ENCODE data around the gene DBN1.

The DBN1 gene

GRCh38 chr5:177469750-177470525 is 3.5 kb downstream of the DBN1 start:
- Histone ChIP-seq H3K4me1 (ENCODE audit: insufficient read depth, low read length) (peaks cover 24% of the 10 kb centered on the region), H3K79me2 (ENCODE audit: insufficient read depth, low read length) (peaks cover 34% of the 10 kb centered on the region), H2AFZ (ENCODE audit: low read depth, low read length) (no peak overlapping the region), H3K9me3 (ENCODE audit: insufficient read depth, low read length, severe bottlenecking) (no peaks in the 10 kb centered on the region), H4K20me1 (ENCODE audit: insufficient read depth, low read length) (peaks cover 57% of the 10 kb centered on the region), H3K27me3 (ENCODE audit: insufficient read depth, low read length, poor library complexity) (peaks cover 5% of the 10 kb centered on the region), H3K9ac (ENCODE audit: low read depth, low read length) (no peak overlapping the region), H3K36me3 (ENCODE audit: insufficient read depth, low read length) (peaks cover 62% of the 10 kb centered on the region), H3K27ac (ENCODE audit: low read length) (no peak overlapping the region), H3K4me2 (ENCODE audit: insufficient read depth, low read length) (no peak overlapping the region), H3K4me3 (ENCODE audit: low read depth in 1 of 2, low read length in 2 of 2) (no peak overlapping the region)
- TF ChIP-seq EZH2 (IDR thresholded peaks at IDR 0.05; ENCODE audit: borderline replicate concordance, low read depth, low read length, severe bottlenecking) (no peak), CTCF (IDR thresholded peaks at IDR 0.05; ENCODE audit: borderline replicate concordance, extremely low read depth, low read length, poor library complexity, severe bottlenecking) (no peak)
- no peak for DNase-seq
- no peak for ATAC-seq (ENCODE audit: insufficient read depth, low read depth)

DNA sequence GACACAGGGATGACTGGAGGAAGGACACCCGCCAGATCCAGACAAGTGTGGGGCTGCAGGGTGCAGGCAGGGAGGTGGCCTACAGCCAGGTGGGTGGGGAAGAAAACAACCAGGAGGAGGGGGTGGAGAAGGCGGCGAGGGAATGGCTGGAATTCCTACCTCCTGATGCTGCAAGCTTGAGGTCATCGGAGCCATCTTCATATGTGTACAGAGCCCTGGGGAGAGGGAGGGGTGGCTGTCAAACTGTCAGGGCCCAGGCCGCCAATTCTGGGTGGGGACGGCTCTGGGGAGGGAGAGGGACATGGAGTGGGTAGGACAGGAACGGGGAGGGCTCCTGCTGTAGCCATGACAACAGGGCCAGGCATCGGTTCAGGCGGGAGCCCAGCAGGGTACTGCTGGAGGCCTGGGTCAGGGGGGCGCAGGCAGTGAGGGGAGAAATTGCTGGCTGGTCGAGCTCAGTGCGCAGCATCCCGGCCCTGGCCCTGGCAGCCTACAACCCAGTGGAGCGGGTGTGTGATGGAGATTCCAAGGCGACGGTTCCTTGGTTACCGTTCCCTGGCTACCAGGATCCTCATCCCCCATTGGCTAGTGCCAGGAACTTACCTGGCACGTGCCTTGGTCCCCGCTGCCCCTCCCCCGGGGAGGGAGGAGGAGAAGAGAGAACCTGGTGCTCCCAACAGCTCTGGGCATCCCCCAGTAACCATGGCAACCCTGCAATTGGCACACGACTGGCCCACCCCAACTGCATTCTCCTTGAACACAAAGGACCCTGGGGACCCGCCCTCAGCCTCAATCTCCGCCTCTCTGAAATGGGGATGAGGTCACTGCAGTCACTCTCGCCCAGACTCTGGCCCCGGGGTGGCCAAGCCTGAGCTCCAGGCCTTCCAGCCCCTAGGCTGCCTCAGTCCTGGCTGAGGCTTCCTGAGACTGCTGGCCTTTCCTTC is 4.5 kb downstream of the DBN1 start:
- Histone ChIP-seq H3K4me2 (ENCODE audit: insufficient read depth, low read length) (no peak overlapping the region), H3K27me3 (ENCODE audit: insufficient read depth, low read length, poor library complexity) (peaks cover under 1% of the 10 kb centered on the region), H3K27ac (ENCODE audit: low read length) (no peak overlapping the region), H3K4me1 (ENCODE audit: insufficient read depth, low read length) (peaks cover 22% of the 10 kb centered on the region), H3K36me3 (ENCODE audit: insufficient read depth, low read length) (peaks cover 62% of the 10 kb centered on the region), H3K9me3 (ENCODE audit: insufficient read depth, low read length, severe bottlenecking) (no peaks in the 10 kb centered on the region), H2AFZ (ENCODE audit: low read depth, low read length) (no peak overlapping the region), H3K4me3 (ENCODE audit: low read depth in 1 of 2, low read length in 2 of 2) (no peak overlapping the region), H3K9ac (ENCODE audit: low read depth, low read length) (no peak overlapping the region), H3K79me2 (ENCODE audit: insufficient read depth, low read length) (peaks cover 34% of the 10 kb centered on the region), H4K20me1 (ENCODE audit: insufficient read depth, low read length) (peaks cover 47% of the 10 kb centered on the region)
- DNase-seq (no peak), ATAC-seq (ENCODE audit: insufficient read depth, low read depth) (no peak)
- no peak for TF ChIP-seq EZH2 (IDR thresholded peaks at IDR 0.05; ENCODE audit: borderline replicate concordance, low read depth, low read length, severe bottlenecking)
- no peak for TF ChIP-seq CTCF (IDR thresholded peaks at IDR 0.05; ENCODE audit: borderline replicate concordance, extremely low read depth, low read length, poor library complexity, severe bottlenecking)

DNA sequence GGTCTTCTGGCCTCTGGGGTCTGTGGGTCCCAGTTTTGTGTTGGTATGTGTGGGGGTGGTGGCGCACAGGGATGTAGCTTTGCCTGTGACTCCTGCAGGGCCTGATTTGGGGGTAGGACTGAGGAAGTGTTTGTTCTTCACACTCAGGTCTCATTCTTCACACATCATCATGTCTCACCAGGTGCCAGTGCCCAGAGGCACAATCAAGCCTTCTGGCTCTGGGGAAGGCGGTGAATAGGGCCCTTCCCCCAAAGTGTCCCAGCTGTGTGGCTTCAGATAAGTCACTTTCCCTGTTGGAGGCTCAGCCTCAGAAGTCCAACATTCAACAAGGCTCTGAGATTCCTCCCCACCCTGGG is 5.1 kb downstream of the DBN1 start:
- Histone ChIP-seq H3K9ac (ENCODE audit: low read depth, low read length) (no peak overlapping the region), H2AFZ (ENCODE audit: low read depth, low read length) (no peak overlapping the region), H3K36me3 (ENCODE audit: insufficient read depth, low read length) (peaks cover 62% of the 10 kb centered on the region), H3K79me2 (ENCODE audit: insufficient read depth, low read length) (peaks cover 34% of the 10 kb centered on the region), H3K9me3 (ENCODE audit: insufficient read depth, low read length, severe bottlenecking) (no peaks in the 10 kb centered on the region), H3K4me1 (ENCODE audit: insufficient read depth, low read length) (peaks cover 20% of the 10 kb centered on the region), H4K20me1 (ENCODE audit: insufficient read depth, low read length) (peaks cover 46% of the 10 kb centered on the region), H3K27me3 (ENCODE audit: insufficient read depth, low read length, poor library complexity) (no peaks in the 10 kb centered on the region), H3K4me2 (ENCODE audit: insufficient read depth, low read length) (no peak overlapping the region), H3K27ac (ENCODE audit: low read length) (no peak overlapping the region), H3K4me3 (ENCODE audit: low read depth in 1 of 2, low read length in 2 of 2) (no peak overlapping the region)
- no peak for ATAC-seq (ENCODE audit: insufficient read depth, low read depth)
- TF ChIP-seq CTCF (IDR thresholded peaks at IDR 0.05; ENCODE audit: borderline replicate concordance, extremely low read depth, low read length, poor library complexity, severe bottlenecking): no peak
- no peak for TF ChIP-seq EZH2 (IDR thresholded peaks at IDR 0.05; ENCODE audit: borderline replicate concordance, low read depth, low read length, severe bottlenecking)
- DNase-seq: no peak
